Endothelial cell of umbilical vein (primary cell): ENCODE measurements around the gene GSDME.

Experiments
- CTCF ChIP-seq, 2 donors: IDR thresholded peaks; 1 replicate in 1 of 2; 2 replicates in 1 of 2; pipeline ENCODE4 v1.5.1; 2011; ENCODE audit warnings: low read length in 2 of 2, mild to moderate bottlenecking in 2 of 2, moderate library complexity in 2 of 2, control low read depth in 1 of 2, inconsistent platforms in 1 of 2, low read depth in 1 of 2; ENCODE audit not compliant: insufficient read depth in 1 of 2; ENCODE audit errors: extremely low read depth in 1 of 2
- EZH2 ChIP-seq: IDR thresholded peaks from 2 replicates; pipeline ENCODE4 v1.6.1; 2012; ENCODE audit warnings: borderline replicate concordance, low read depth, mild to moderate bottlenecking, moderate library complexity, low read length, inconsistent platforms; ENCODE audit not compliant: severe bottlenecking
- FOS ChIP-seq: IDR thresholded peaks from 2 replicates; pipeline ENCODE4 v1.6.1; 2011; ENCODE audit warnings: mild to moderate bottlenecking, low read length, moderate library complexity, borderline replicate concordance; ENCODE audit not compliant: insufficient read depth
- GATA2 ChIP-seq: IDR thresholded peaks from 2 replicates; pipeline ENCODE4 v1.7.0; 2011; ENCODE audit warnings: low read depth, mild to moderate bottlenecking, moderate library complexity, mixed read lengths, low read length; ENCODE audit not compliant: insufficient read length, insufficient read depth
- JUN ChIP-seq: IDR thresholded peaks from 2 replicates; pipeline ENCODE4 v1.6.1; 2011; ENCODE audit warnings: borderline replicate concordance, low read depth; ENCODE audit not compliant: insufficient read length, insufficient read depth
- MYC ChIP-seq: IDR thresholded peaks from one replicate; pipeline ENCODE4 v1.6.1; 2011; ENCODE audit warnings: mild to moderate bottlenecking, low read depth, low read length
- POLR2A ChIP-seq: IDR thresholded peaks from 2 replicates; pipeline ENCODE4 v1.6.1; 2012; ENCODE audit warnings: low read depth, mild to moderate bottlenecking, control low read depth, low read length
- POLR2AphosphoS5 ChIP-seq: IDR thresholded peaks from 2 replicates; pipeline ENCODE4 v1.6.1; 2012; ENCODE audit warnings: low read depth, mild to moderate bottlenecking, control low read depth, low read length, moderate library complexity; ENCODE audit not compliant: insufficient read depth
- TF ChIP-seq, protein P1 (sequence below): IDR thresholded peaks from 2 replicates; pipeline ENCODE4 v1.6.1; 2011; ENCODE audit not compliant: insufficient read depth, insufficient read length

- no peak for TF ChIP-seq MYC
- no peak for TF ChIP-seq CTCF (IDR thresholded peaks at IDR 0.05; ENCODE audit: extremely low read depth in 1 of 2, insufficient read depth in 1 of 2, low read depth in 1 of 2, low read length in 2 of 2)
- TF ChIP-seq, protein P1, sequence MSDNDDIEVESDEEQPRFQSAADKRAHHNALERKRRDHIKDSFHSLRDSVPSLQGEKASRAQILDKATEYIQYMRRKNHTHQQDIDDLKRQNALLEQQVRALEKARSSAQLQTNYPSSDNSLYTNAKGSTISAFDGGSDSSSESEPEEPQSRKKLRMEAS, result no peak
- no peak for TF ChIP-seq POLR2AphosphoS5
- TF ChIP-seq EZH2, result no peak
- TF ChIP-seq JUN, result no peak
- TF ChIP-seq POLR2A, result no peak
- TF ChIP-seq FOS, result no peak
- no peak for TF ChIP-seq GATA2
Observed at GRCh38 chr7:24718977-24719491, 38.2 kb downstream of the GSDME start.
